Limb (tissue), 2 donors: Measurements from ENCODE around the gene TECR.
A peak's percentile ranks its signal among the peaks of the same experiment; 100 is the strongest.

ENCODE experiments used
- DNase-seq, 2 donors: peaks; one replicate each; pipeline ENCODE4 v3.0.0-alpha.2; 2016; ENCODE audit errors: extremely low spot score in 2 of 2

Gene TECR

DNA sequence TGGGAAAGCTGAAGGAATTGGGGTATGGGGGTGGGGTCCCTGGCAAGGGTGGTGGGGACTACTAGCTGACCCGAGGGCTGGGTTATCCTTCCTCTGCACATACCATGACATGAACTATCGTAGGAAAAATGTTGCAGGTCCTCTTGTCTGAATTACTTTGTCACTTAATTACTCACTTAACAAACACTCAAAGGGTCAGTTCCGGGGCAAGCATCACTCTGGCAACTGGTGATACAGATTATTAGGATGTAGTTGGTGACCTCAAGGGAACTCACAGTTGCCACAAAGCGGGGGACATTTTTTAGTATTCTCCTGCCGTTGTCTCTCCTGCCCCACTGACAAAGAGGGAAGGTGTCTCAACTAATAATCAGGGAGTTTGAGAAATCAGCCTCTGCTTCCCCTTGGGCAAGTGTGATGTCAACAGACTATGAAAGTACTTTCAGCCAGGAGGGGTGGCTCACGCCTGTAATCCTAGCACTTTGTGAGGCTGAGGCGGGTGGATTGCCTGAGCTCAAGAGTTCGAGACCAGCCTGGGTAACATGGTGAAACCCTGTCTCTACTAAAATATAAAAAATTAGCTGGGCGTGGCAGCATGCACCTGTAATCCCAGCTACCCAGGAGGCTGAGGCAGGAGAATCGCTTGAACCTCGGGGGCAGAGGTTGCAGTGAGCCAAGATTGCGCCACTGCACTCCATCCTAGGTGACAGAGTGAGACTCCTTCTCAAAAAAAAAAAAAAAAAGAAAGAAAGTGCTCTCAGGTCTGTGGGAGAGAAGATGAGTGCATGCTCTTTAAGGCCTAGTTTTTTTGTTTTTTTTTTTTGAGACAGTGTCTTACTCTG lies 21.5 kb upstream of the TECR start:
- DNase-seq = no peak

DNA sequence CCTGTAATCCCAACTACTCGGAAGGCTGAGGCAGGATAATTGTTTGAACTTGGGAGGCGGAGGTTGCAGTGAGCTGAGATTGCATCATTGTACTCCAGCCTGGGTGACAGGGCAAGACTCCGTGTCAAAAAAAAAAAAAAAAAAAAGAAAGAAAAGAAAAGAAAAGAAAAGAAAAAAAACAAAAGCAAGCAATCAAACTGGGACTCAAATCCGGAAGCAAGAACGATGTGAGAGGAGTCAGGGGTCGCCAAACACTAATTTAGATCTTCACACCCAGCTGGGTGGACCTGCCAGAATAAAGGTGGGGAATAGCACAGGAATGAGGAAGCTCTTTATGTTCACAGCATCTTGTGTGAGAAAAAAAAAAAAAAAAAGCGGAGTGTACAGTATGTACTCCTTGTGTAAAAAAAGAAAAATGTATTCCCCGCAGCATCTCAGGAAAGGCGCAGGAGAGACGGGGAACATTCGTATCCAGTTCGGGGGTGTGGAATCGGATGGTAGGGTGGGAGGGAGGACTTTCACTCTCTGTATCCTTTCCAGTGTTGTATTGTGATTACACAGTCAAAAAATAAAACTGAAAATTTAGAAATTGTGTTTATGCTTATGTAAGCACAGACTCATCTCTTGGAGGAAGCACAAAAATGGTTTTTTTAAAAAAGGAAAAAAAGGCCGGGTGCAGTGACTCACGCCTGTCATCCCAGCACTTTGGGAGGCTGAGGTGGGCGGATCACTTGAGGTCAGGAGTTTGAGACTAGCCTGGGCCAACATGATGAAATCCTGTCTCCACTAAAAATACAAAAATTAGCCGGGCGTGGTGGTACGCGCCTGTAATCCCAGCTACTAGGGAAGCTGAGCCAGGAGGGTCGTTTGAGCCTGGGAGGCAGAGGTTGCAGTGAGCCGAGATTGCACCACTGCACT lies 18.8 kb upstream of the TECR start:
- no peak for DNase-seq

DNA sequence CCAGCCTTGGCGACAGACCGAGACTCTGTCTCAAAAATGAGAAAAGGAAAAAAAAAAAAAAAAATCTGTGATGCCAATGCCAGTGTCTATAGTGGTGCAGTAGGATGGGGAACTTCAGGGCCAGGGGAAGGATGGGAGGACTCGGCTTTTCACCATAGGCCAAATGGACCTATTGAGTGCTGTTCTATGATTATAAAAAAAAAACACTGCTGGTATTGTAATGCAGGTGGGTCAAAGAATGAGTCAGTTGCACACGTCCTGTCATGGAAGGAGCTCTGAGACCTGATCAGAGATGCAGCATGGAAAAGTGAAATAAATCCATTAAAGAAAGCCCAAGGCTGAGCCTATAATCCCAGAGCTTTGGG lies 18.2 kb upstream of the TECR start:
- DNase-seq = no peak

DNA sequence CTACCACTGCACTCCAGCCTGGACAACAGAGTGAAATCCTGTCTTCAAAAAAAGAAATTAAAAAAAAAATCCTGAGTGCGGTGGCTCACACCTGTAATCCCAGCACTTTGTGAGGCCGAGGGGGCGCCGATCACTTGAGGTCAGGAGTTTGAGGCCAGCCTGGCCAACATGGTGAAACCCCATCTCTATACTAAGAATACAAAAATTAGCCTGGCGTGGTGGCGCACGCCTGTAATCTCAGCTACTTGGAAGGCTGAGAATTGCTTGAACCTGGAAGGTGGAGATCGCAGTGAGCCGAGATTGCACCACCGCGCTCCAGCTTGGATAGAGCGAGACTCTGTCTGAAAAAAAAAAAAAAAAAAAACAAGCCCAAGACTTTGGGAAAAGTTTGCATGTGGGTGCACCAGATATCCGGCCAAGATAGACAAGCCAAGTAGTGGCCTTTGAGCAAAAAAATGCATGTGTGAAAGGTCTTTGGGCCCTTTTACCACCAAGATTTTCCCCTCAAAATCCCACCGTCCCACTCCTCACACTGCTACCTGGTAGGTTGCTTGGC lies 16.9 kb upstream of the TECR start:
- no peak for DNase-seq

DNA sequence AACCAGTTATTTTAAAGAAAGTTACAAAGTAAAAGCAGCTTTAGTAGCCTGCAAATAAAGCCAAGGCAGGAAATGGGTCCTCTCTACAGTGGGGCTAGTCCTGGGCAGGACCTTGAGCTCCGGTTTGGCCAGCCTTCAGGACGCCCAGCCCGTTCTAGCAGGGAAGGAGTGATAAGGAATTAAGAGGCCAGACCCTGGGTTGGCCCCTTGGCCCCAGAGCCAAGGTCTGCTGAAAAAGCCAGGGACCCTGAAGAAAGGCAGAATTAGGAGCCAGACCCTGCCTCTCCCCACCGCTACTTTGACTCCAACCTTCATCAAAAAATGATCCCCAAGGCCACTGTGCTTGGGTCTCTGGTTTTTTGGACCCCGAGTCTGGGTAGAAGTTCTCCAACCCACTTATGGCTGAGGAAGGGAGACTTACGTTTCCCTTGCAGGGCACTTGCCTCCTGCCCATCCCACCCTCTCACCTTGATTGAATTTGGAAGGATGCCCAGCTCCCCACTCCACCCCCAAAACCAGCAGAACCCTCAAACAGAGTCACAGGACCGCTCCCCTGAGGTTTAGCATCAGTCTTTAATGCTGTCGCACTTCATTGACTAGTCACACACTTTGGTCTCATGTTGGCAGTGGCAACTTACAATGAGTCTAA lies 15.1 kb upstream of the TECR start:
- no peak for DNase-seq

DNA sequence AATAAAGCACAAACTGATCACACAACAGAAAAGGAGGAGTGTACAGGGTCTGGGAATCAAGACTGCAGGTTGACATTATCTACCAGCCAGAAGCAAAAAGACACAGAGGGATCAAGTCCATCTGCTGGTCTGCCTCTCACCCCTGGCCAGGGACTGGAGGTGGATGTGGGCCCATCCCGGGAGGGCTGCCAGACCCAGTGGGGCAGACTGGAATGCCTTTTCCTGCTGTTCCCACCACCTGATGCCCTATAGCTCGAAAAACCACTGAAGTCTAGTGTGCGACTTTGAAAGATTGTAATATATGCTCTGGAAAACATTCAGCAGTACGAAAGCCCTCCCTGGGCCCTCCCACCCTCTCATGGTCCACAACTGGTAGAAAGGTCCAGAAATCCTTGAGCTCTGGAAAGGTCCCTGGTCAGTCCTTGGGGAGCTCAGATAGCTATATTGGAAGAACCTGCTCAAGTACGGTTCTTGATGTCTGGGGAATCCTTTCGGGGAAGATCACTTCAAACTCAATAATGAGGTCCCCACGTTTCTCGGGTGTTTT lies 13.8 kb upstream of the TECR start:
- DNase-seq = no peak

DNA sequence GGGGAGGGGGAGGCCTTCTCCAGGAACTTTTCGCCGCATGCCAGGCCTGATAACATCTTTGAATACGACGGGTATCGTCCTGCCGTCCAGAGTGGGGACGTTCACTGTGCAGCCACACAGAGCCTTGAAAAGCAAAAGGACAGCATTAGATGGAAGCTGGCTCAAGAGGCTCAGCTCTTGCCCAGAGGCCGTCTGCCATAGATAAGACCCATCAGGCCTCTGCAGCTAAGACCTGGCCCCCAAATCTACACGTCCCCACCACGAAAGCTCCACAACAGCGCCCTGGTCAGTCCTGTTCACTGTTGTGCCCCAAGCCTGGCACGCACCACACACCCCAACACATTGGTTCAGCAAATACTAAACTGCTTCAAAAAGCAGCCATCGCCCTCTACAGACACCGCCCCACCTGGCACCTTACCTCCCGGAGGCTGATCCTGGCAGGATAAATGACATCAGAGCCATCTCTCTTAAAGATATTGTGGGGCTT lies 13.3 kb upstream of the TECR start:
- no peak for DNase-seq

DNA sequence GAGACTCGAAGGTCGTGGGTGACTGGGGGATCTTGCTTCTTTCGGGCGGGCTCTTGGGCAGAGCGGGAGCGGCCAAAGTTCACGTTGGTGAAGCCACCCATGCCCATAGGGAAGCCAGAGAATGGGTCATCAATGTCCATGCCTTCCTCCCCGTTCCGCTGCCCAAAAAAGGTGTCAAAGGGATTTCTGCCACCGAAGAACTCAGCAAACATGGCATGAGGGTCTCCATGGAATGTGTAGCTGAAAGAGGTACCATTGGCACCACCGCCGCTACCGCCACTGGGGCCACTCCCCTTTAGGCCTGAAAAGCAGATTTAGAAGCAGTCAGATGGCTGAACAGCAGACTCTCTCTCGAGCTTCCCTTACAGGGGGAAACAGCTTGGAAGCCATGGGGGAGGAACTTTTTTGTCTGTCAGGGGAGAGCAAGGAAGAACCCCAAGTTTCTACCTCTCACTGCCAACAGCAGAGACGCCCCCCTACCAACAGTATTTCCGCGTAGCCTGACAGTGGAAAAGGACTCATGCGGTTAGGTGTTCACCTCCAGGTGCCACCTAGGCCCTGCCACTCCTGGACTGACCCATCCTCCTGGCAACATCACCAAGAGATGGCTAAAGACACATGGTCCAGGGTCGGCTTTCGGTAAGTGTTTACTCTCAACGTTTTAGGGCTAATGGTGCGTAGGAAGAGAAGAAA lies 12.5 kb upstream of the TECR start:
- no peak for DNase-seq

DNA sequence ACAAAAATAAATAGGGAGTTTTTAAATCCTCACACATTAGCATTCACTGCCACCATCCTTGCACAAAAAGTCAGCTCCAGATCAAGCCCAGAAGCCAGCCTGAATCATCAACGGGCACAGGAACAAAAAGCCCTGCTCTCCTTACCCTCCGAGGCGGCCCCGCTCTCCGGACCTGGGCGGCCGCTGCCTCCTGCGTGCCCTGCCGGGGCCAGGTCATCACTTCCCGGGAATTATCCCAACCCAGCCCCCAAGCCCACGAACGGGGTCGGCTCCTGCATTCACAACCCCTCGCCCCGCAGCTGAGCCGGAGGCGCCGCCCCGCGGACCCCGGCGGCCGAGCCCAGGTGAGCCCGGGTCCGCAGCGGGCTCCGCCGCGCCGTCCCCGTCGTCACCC lies 12.0 kb upstream of the TECR start:
- DNase-seq = no peak

DNA sequence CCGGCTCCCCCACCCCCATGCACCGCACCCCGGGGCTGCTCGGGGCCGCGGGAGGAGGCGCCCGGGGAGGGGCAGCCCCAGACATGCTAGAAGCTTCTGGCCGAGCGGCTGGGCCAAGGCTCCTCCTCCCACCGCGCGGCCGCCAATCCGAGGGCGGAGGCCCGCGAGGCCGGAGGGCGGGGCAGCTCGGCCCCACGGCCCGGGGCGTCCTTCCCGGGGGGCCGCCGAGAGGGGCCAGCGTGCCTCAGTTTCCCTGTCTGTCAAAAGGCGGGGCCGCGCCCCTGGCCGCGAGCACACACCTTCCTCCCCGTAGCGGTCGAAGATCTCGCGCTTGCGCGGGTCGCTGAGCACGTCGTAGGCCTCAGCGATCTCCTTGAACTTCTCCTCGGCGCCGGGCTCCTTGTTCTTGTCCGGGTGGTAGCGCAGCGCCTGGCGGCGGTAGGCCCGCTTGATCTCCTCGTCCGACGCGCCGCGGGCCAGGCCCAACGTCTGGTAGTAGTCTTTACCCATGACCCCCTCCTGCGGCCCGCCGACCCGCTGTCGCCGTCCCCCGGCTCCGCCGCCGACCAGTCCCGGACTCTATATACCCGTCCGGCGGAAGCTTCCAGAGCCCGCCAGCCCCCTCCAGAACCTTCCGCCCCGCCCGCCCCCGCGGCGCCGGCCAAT lies 11.4 kb upstream of the TECR start, which contains the start of gene DNAJB1:
TSS of gene DNAJB1 (minus strand) at position 558 of the 666 bp plus-strand sequence. CDS start at position 510, 48 bp downstream.
- peak; percentile 72 to 85 for DNase-seq

DNA sequence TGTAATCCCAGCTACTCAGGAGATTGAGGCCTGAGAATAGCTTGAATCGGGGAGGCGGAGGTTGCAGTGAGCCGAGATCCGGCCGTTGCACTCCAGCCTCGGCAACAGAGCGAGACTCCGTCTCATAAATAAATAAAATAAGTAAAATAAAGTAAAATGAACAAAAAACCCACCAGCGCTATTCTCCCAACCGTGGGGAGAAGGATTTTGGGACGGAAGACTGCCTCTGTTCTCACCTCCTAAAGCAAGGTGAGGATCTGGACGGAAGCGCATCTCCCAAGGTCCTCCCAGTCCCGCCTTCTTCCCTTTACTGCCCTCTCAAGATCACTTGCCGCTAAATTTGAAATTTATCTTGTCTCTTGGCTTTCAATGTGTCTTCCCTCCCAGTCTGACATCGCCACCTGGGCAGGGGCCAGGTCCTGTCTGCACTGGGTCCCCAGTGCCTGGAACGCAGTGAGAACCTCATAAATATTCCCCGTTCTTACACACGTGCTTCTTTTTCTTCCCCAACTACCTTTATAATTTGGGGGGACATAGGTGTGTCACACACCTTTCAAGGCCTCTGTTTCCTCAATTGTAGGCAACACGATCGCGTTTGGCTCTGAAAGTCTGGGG lies 10.0 kb upstream of the TECR start:
- DNase-seq = no peak

DNA sequence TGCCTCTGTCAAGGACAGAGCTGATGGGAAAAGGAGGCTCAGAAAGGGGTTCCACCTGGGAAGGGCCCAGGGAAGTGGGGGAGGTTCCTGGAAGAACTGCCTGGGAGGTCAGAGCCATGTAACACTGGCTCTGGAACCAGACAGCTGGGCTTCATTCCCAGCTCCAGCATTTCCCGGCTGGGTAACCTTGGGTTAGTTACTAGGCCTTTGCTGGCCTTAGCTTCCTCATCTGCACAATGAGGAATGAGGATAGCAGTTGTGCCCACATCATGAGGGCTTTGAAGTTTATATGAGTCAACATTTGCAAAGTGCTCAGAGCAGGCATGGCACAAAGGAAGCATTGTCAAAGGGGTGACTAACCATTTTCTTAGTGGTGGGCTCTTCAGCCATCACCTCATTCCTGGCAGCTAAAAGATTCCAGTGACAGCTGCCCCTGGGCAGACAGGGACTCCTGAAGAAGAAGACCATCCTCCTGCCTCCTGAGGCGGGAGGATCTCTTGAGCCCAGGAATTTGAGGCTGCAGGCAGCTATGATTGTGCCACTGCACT lies 9.5 kb upstream of the TECR start:
- no peak for DNase-seq

DNA sequence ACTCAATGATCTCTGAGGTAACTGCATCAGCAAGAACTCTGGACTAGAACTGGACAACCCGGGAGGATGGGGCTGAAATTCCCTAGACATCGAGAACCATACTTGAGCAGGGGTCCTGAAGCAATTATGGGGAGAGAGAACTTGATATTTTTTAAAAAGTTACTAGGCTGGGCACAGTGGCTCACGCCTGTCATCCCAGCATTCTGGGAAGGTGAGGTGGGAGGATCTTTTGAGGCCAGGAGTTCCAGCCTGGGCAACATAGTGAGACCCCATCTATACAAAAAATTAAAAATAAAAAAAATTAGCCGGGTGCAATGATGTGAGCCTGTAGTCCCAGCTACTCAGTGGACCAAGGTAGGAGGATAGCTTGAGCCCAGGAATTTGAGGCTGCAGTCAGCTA lies 8.9 kb upstream of the TECR start:
- DNase-seq = no peak

DNA sequence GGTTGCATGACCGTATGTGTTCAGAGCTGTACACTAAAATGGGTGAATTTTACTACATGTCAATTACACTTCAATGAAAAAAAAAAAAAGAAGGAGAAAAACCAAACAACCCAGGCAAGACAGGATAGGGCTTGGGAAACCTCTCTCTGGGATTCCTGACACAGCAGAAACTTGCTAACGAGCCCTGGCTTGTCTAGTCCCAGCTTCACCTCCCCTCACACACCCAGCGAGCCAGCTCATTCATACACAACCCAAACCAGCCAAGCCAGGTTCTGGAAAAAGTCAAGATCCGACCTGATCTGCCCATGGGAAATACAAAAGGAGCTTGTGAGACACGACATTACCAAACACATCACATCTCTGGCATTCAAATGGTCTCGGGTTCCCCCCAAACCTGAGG lies 3.7 kb upstream of the TECR start:
- no peak for DNase-seq

DNA sequence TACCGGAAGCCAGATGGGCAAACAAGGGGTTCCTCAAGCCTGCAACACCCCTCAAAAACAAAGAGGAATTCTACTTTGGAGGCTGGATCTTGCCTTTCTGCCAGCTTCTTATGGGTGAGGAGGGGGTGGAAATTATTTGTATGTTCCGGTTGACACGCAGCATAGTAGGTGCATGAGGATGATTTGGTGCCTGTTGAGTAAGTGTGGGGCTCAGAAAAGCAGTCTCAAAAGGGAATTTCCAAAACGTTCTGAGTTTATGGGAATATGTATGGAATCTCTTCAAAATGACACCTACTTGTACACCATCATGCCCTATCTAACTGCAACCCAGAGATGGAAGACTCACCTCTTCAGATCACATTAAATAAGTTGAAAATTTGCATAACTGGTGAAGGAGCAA lies 3.0 kb upstream of the TECR start:
- DNase-seq = no peak

DNA sequence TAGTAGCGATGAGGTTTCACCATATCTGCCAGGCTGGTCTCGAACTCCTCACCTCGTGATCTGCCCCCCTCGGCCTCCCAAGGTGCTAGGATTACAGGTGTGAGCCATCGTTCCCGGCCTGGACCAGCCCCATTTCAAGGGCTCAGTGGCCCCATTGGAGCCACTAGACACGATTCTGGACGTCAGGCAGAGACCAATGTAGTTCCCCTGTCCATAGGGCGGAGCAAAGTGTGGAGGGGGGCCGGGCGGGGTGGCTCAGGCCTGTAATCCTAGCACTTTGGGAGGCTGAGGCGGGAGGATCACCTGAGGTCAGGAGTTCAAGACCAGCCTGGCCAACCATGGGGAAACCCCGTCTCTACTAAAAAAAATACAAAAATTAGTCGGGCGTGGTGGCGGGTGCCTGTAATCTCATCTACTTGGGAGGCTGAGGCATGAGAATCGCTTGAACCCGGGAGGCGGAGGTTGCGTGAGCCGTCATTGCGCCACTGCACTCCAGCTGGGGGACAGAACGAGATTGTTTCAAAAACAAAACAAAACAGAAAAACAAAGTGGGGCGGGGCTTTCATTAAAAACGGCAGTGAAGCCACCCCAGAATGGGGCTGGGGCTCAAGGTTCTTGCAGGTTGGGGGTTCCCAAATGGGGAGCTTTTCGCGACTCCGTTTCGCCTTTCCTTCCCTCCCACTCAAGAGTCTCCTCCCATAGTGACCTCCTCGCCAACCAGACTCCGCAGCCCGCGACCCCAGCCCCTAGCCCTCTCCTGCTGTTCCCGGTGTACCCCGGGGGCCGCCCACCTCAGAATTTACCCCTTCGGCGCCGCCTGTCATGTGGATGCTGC lies 758 bp upstream of the TECR start:
- DNase-seq = no peak

DNA sequence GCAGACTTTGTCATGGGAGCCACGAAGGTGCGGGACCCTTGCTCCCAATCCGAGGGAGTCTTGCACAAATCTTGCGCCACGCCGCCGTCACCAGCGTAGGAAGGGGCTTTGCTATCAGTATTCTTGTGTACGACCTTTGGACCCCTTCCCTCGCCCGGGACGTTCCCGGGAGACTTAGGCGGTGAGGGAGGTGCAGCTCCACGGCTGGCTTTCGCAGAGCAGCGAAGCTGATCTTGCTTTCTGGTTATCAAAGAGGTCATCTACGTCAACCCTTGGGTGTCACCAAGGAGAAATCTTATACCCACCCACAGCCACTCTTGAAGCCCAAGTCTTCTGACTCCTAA lies 583 bp downstream of the TECR start:
- no peak for DNase-seq

DNA sequence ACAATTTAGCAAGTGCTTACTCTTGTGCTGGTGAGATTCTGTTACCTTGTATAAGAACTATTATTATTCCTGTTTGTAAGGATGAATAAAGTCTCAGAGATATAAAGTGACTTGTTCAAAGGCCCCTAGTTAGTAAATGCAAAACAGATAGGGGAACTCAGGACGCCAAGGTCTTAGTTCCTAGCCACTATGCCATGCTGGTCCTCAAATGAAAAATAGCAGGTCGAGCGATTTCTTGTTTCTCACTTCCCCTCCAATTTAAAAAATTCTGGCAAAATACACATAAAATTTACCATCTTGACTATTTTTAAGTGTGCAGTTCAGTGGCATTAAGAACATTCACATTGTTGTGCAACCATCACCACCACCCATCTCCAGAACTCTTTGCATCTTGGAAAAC lies 1.1 kb downstream of the TECR start:
- DNase-seq = no peak

DNA sequence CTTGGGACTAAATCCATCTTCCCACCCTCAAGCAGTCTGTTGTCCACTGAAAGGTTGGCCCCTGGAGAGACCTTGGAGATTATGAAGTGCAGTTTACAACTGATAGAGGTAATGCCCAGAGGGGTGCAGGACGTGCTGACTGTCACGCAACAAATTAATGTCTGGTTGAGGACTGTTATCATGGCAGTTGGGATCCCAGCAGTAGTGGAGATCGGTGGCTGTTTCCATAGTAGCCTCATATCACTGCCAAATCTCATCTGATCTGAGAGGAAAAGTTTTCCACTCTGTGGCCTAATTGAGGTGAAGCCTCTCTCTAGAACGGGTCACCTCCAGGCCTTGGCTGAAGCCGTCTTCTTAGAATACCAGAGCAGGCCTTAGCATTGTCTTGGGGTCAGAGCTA lies 4.1 kb downstream of the TECR start:
- no peak for DNase-seq
